Raji (cell line): ENCODE measurements around the gene COL16A1.
A peak's percentile ranks its signal among the peaks of the same experiment; 100 is the strongest.

ENCODE experiments used
- POLR2A ChIP-seq: IDR thresholded peaks from 2 replicates; pipeline ENCODE4 v1.6.1; 2011; ENCODE audit warnings: low read depth, low read length, control low read depth; ENCODE audit not compliant: insufficient read depth

The COL16A1 gene

DNA sequence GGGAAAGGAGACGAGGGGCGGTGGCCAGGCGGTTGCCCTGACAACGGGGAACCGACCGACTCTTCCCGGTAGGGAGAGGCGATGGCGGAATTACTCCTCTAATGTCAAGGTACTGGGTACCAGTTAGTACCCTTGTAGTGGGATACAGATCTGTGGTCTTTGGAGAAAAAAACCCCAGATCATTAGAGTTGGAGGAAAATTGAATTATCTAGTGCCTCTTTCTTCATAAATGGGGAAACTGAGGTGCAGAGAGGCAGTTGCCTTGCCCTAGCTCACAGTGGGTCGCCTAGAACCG lies 58.6 kb downstream of the COL16A1 start:
- TF ChIP-seq POLR2A: no peak

DNA sequence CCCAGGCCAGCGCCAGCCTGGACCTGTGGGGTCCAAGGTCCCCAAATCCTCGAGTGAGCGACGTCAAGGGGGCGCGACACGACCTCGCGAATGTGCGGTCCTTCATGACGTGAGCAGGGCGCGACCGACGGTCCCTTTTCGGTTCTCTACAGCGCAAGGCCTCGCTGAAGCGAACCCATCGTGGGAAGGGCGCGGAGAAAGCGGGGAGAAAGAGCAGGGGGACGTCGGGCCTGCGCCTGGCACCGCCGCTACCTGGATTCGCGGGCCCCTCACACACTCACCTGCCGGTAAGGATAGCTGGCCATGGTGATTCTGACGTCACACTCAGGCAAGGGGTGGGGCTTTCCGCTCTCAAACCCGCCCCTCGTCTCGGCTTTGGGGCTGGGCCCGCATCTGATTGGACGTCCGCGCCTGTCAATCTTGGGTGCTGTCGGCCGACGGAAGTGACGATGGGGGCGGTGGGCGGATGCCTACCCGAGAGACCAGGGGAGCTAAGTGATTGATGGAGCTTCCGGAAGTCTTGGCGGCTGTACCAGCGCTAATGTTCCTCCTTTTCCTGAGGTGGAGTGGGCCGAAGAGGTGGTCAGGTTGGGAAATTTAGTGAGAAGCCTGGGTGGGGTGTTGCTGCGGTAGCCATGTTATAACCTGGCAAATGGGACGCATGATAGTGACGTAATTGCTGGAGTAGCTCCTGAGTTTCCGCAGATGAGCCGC lies 59.1 kb downstream of the COL16A1 start, which contains the start of gene PEF1:
PEF1 (minus strand) TSS at position 317 of the 714 bp plus-strand sequence; CDS start at position 305, 12 bp downstream.
- peak; percentile 58 for TF ChIP-seq POLR2A

DNA sequence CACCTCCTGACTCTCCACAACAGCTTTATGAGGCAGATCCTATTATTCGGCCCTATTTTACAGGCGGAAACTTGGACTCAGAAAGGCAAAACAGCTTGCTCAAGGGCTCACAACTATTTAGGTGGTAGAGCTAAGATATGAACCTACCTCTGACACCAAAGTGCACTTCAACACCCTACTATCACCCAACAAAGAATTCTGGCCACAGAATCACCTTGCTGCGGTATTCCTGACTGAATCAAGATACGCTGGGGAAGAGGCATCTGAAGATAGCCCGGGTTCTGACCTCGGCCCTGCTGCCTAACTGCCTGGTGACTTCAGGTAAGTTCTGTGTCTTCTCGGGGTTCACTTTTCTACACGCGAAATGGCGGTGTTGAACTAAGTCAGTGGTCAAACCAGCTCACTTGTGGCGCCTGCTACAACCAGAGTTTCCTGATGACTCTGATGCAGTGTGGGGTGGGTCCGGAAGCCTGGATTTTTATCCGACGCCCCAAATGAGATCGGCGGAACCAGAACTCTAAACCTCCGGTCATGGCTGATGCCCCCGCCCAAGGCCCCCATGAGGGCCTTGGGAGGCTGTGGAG lies 59.7 kb downstream of the COL16A1 start:
- TF ChIP-seq POLR2A: no peak

DNA sequence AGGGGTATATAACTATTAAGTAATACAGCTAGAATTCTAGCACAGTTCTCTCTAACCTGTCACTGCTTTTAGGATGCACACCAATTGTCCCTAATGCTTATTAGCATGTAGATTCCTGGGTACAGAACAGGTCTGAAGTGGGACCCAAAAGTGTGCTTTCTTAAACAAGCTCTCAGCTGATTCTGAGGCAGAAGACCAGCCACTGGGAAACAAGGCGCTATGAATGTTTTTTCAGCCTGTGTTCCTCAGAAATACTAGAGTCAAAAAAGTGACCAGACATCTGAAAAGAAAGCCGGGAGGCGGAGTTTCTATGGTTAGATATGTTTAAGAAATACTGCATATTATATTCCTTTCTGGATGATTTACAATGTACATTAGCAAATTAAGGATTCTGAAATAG lies 60.9 kb downstream of the COL16A1 start:
- TF ChIP-seq POLR2A: no peak

DNA sequence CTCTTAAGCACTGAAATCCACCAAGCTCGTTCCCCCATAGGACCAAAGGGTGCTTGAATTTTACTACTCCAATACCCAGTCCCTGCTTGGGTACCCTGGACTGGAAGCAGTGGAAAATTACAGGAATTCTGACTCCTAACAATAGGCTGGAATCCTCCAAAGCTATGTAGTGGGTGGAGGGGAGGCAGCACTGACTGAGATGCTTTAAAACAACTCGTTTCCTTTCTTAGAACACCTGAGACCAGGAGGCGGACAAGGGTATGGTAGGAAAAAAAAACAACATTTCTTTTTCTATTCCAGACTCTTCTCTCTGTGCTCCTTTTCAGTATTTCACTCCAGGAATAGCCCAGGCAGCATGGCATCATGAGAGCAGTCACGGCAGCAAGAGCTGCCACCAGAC lies 61.5 kb downstream of the COL16A1 start:
- TF ChIP-seq POLR2A: no peak

DNA sequence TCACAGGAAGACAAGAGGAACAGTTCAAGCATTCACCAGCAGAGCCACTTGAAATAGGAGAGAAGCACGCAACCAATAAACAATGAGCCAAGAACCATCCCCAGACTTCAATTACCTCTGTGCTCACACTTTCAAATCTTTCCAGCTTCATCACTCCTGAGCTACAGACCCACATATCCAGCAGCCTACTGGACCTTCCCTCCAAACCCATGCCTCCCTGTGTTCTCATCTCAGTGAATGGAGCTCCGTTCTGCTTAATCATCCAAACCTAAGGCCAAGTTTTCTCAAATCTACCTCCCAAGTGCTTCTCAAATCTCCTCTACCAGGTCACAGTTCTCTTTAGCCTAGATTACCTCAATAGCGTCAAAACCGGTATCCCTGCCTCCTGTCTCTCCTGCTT lies 62.9 kb downstream of the COL16A1 start:
- no peak for TF ChIP-seq POLR2A

DNA sequence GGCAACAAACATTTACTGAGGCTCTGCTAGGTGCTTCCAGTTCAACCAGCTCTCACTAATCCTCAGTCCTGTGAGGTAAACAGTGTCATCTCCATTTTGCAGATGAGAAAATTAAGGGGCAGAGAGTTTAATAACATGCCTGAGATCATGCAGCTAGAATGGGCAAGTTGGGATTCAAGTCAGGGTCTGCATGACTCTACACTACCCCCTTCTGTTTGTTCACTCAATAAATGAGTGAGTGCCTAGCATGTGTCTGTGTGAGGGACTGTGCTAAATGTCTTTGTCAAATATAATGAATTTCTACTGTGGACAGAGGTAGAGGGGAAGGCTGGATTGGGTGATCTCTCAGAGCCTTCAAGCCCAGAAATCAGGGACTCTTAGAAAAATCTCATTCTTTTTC lies 63.6 kb downstream of the COL16A1 start:
- no peak for TF ChIP-seq POLR2A

DNA sequence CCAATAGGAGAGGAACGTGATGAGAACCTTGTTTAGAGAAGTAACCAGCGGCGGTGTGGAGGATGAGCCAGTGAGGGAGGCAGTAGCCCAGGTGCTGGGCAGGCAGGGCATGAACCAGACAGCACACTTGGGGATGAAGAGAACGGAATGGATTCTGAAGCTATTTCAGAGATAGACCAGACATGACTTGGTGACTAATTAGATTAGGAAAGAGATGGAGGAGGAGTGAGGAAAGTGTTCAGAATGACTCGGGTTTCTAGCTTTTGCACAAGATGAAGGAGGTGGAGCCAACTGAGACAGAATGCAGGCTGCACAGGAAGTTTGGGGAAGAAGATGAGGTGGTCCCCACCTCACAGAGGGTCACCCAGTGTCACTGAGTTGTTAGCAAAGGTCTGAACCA lies 64.3 kb downstream of the COL16A1 start:
- no peak for TF ChIP-seq POLR2A

DNA sequence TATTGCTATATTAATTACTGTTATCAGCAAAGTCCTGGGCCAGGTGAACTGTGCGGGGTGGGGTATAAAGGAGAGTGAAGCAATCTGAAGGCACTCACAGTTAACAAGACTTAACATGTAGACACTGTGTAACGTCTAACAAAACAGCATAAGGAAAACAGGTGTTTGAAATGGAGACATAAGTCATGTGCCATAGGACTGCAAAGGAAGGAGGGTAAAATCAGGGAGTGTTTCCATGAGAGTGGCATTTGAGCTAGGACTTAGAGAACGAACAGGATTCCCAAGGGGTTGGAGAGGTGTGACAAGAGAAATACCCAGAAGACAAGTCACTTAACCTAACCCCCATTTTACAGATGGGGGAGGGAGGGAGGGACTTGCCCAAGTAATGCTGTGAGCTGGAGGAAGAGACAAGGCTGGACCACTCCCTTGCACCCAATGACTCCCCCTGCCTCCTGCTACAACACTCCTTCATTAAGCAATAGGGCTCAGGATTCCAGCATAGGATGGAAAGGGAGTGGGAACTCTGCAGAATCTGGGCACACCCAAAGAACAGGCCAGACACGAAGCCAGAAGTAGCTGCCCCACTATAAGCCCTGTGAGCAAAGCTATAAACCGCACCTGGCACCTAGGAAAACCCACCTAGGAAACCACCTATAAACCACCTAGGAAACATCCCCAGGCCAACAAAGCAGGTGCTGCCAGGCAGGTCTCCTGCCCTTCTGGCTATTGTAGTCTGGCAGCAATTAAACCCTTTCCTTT lies 65.7 kb downstream of the COL16A1 start:
- TF ChIP-seq POLR2A: no peak

DNA sequence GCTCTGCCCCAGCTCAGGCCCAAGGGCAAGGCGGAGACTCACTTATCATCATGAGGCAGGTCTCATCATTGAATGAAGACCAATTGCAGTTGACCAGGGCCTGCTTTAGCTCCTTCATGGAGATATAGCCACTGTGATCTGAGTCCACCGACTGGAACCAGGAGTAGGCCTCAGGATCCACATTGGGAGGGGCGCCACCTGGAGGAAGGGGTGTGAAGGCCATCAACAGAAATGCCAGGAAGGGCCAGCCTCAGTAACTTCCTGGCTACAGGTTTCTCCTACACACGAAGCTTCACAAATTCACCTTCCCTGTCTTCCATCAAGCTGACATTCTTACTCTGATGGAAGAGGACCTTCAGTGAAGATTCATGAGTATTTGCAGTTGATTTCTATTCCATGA lies 70.7 kb downstream of the COL16A1 start:
- no peak for TF ChIP-seq POLR2A

DNA sequence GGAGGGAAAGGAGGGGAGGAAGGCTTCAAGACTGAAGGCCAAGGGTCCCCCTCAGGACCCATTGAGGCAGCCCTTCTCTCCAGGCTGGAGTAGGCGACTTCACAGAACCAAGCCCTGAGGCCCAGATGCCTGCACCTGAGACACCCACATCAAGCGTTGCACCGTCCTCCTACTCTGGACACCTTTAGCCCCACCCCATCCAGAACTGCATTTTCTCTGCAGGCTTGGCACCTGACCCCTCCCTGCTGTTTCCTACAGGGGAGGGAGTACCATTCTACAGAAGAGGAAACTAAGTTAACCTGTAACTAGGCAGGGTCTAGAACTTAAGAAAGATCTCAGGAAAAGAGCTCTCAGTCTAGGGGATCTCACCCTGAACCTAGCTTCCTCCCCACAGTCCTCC lies 71.2 kb downstream of the COL16A1 start:
- no peak for TF ChIP-seq POLR2A

DNA sequence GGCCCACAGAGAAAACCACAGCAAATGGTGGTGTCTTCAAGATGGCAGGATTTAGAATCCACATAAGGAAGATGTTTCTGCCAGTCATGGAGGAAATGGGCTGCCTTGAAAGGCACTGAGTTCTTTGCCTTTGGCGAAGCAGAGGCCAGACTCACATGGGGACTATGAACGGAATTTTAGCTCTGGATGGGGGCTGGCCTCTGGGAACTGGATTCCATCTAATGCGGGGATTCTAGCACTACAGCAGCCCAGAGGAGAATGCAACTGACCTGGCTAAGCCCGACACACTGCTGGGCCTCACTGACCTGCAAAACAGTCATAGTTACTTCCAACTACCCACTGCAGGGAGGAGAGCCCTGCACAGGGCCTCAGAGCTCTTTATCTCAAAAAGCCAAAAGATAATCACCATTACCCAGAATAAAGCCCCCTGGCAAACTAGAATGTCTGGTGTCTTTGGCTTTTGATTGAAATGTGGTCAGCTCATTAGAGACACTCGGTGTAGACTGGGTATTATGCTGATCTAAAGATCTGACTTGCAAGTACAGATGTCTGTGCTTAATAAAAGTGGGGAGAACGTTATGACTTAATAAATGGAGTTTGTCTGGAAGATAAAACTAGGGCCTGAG lies 74.8 kb downstream of the COL16A1 start:
- TF ChIP-seq POLR2A: no peak

DNA sequence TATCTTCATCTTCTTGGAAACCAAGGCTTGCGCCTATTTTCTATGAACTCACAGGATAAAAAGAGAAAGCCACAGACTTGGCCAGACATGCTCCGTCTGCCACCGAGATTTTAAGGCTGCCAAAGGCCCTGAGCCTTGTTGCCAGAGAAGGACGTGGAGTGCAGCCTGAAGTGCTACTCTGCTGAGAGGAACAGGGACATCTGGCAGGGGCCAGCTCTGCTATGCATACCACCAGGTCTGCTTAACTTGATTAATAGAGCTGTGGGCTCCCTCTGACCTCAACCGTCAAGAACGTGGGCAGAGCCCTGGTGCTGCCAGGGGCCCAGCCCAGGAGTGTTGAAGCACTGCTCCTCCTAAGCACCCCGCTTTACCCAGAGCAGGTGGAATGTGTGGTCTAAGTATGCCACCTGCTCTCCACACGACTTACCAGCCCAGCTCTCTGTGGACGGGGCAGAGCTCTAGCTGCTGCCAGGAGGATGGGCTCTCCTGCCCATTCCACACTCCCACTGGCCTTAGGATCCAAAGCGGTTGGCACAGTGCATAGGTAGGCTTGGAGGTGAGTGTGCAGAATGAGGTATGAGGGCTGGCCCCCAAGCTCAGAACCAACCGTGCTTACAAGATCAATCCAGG lies 75.8 kb downstream of the COL16A1 start:
- no peak for TF ChIP-seq POLR2A

DNA sequence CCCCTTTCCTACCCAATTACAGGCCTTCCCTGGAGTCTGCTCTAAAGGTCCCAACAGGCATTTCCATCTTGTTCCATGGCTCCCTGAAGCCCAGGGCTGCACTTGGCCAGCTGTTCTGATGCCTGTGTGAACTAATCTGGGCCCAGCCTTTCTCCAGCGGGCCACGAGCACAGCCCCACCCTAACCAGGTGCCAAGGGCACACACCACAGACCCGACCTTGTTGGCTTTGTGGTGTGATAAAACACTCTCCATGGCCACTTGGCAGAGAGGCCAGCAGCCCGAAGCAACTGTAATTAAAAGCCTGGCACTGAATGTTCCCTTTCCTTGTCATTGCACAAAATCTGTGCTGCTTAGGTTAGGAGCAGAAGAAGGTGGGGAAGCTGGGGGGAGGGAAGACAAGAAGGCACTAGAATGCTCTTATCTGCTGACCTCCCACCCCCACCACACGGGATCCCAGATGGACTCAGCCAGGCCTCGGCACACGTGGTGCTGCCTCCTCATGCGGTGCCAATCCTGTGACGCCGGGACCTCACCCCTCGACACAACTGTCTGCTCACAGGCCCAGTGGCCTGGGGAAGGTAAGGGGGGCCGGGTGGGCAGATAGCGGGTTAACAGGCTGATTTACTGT lies 76.4 kb downstream of the COL16A1 start:
- no peak for TF ChIP-seq POLR2A
